Measurements from ENCODE around the gene B4GALT6.

DNA sequence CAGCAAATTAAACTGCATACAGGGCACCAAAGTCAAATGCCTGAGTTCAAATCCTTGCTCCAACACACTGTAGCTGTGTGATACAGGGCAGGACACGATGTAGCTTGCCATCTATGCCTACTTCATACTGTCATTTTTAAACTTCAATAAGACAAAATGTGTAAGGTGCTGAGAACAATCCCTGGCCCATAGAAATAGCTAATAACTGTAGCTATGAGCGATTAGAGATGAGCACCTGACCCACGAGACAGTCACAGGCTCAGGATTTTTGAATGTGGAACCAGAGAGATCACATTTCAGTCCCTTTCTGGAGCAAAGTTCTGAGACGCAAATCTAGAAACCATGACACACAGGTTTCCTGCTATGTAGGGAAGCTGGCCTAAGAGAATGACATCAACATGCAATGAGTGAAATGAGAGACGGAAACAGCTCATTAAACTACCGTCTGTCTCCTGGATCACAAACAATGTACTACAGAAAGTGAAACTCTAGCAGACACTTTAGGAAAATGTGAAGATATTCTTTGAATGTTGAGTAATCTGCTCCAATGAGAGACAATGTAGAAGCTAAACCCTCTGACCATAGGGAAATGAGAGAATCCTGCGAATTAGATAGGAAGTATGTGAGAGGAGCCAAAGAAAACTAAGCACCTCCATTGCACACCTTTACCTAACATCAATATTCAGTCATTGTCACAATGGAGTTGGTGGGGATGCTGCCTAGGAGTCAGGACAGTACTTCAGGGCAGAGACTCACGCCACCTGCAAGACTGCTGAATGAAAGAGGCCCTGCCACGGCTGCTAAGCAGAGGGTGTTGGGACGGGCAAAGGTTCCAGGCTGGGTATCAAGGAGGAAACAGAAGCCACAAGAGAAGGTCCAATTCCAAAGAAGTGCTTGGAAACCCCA, 25.5 kb downstream of the B4GALT6 start:
- TF ChIP-seq CTCF (IDR thresholded peaks at IDR 0.05), result no peak
- TF ChIP-seq EZH2 (IDR thresholded peaks at IDR 0.05; ENCODE audit: borderline replicate concordance, insufficient read depth, low read depth, low read length, poor library complexity, severe bottlenecking), result no peak
